Type B pancreatic cell (in vitro differentiated cells): Measurements from ENCODE around the gene TXNDC17. TPM values are rescaled to one million over a fixed set of nuclear protein-coding genes. Genes with fewer than 3 reads are reported as not detected.

Source experiments
- DNase-seq: peaks from one replicate; pipeline ENCODE4 v3.0.0; 2021; ENCODE audit warnings: mixed read lengths; ENCODE audit not compliant: unreplicated experiment; ENCODE audit errors: extremely low spot score
- H3K27ac Mint-ChIP-seq: 2 replicates; pipeline ENCODE4 v1.8.0; 2021; ENCODE audit warnings: mild to moderate bottlenecking, mixed read lengths
- H3K27me3 Mint-ChIP-seq: 2 replicates; pipeline ENCODE4 v1.8.0; 2021; ENCODE audit warnings: mixed read lengths
- H3K36me3 Mint-ChIP-seq: 2 replicates; pipeline ENCODE4 v1.8.0; 2021; ENCODE audit warnings: mixed read lengths
- H3K4me1 Mint-ChIP-seq: one replicate; pipeline ENCODE4 v1.8.0; 2021; ENCODE audit warnings: mixed read lengths; ENCODE audit not compliant: unreplicated experiment
- H3K4me3 Mint-ChIP-seq: 2 replicates; pipeline ENCODE4 v1.8.0; 2021; ENCODE audit warnings: mild to moderate bottlenecking, mixed read lengths
- H3K9me3 Mint-ChIP-seq: 2 replicates; pipeline ENCODE4 v1.8.0; 2021; ENCODE audit warnings: mixed read lengths
- CTCF ChIP-seq: fragments of 200-600 bp; sonication (generic); conservative IDR thresholded peaks from 2 replicates; pipeline ENCODE4 v1.5.0; 2021; ENCODE audit warnings: antibody characterized with exemption, mild to moderate bottlenecking
- total RNA-seq: library from RNA; stranded (reverse); gene quantifications from 2 replicates; pipeline ENCODE4 v1.2.1, GENCODE V29; 2021; ENCODE audit warnings: low replicate concordance

The TXNDC17 gene
- total RNA-seq, 1 donor from 2014 or later, result 83.2 TPM

GRCh38 chr17:6637458-6637840, 3.4 kb upstream of the TXNDC17 start:
- Mint-ChIP-seq H3K36me3 (peaks cover 25% of the 10 kb centered on the region), H3K9me3 (no peaks in the 10 kb centered on the region), H3K4me1 (peaks cover 18% of the 10 kb centered on the region), H3K4me3 (no peak overlapping the region), H3K27ac (peak overlapping the region; percentile 53), H3K27me3 (no peaks in the 10 kb centered on the region)
- no peak for DNase-seq
- no peak for TF ChIP-seq CTCF

GRCh38 chr17:6638046-6638908, 2.6 kb upstream of the TXNDC17 start:
- TF ChIP-seq CTCF, result no peak
- peaks cover 18% of the 10 kb centered on the region for H3K4me1 Mint-ChIP-seq
- H3K9me3 Mint-ChIP-seq, result no peaks in the 10 kb centered on the region
- no peaks in the 10 kb centered on the region for H3K27me3 Mint-ChIP-seq
- peaks cover 17% of the 10 kb centered on the region for H3K36me3 Mint-ChIP-seq
- H3K4me3 Mint-ChIP-seq, result peak overlapping the region; percentile 71
- no peak for DNase-seq
- H3K27ac Mint-ChIP-seq, result no peak overlapping the region

- peak overlapping the region; percentile 95 for H3K4me3 Mint-ChIP-seq
- TF ChIP-seq CTCF, result no peak
- peak overlapping the region; percentile 77 for H3K27ac Mint-ChIP-seq
- H3K9me3 Mint-ChIP-seq, result no peaks in the 10 kb centered on the region
- H3K36me3 Mint-ChIP-seq, result peaks cover 10% of the 10 kb centered on the region
- peaks cover 18% of the 10 kb centered on the region for H3K4me1 Mint-ChIP-seq
- no peaks in the 10 kb centered on the region for H3K27me3 Mint-ChIP-seq
- no peak for DNase-seq
Observed at GRCh38 chr17:6639014-6639585, 1.8 kb upstream of the TXNDC17 start.

- Mint-ChIP-seq H3K4me3 (peak overlapping the region; percentile 95), H3K36me3 (peaks cover 3% of the 10 kb centered on the region), H3K27ac (peak overlapping the region; percentile 98), H3K4me1 (peaks cover 18% of the 10 kb centered on the region), H3K27me3 (no peaks in the 10 kb centered on the region), H3K9me3 (no peaks in the 10 kb centered on the region)
- no peak for TF ChIP-seq CTCF
- DNase-seq, result no peak
Observed at GRCh38 chr17:6639586-6640535, 999 bp upstream of the TXNDC17 start.

GRCh38 chr17:6641247-6641863, 495 bp downstream of the TXNDC17 start:
- H3K27me3 Mint-ChIP-seq, result no peaks in the 10 kb centered on the region
- H3K4me1 Mint-ChIP-seq, result peaks cover 18% of the 10 kb centered on the region
- no peaks in the 10 kb centered on the region for H3K36me3 Mint-ChIP-seq
- DNase-seq, result no peak
- H3K9me3 Mint-ChIP-seq, result no peaks in the 10 kb centered on the region
- no peak for TF ChIP-seq CTCF
- peak overlapping the region; percentile 98 for H3K27ac Mint-ChIP-seq
- H3K4me3 Mint-ChIP-seq, result peak overlapping the region; percentile 95
